ENCODE measurements around the gene SNX9.

DNA sequence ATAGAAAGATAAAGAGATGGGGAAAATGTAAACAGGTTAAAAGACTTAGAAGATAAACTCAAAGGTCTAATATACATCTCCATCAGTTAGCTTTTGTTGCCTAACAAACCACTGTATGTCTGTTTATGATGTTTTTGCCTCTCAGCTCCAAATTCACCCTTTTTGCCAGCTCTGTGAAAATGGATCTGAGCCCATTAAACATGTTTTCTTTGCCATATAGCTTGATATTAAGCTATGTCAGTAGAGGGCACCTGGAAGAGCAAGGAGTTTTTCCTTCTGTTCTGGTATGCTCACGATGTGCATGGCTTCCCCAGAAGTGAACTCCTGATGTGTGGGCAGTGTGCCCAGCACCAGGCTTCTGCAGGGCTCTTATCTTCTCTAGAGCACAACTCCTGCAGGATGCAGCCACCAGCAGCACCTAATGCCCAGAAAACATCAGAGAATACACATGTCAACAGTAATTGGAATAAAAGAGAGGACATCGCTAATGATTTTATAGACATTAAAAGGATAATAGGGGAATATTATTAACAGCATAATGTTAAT is 14.6 kb upstream of the SNX9 start:
- no peak for TF ChIP-seq POLR2AphosphoS5 (IDR thresholded peaks at IDR 0.05; ENCODE audit: low read length)
- TF ChIP-seq, protein P1, sequence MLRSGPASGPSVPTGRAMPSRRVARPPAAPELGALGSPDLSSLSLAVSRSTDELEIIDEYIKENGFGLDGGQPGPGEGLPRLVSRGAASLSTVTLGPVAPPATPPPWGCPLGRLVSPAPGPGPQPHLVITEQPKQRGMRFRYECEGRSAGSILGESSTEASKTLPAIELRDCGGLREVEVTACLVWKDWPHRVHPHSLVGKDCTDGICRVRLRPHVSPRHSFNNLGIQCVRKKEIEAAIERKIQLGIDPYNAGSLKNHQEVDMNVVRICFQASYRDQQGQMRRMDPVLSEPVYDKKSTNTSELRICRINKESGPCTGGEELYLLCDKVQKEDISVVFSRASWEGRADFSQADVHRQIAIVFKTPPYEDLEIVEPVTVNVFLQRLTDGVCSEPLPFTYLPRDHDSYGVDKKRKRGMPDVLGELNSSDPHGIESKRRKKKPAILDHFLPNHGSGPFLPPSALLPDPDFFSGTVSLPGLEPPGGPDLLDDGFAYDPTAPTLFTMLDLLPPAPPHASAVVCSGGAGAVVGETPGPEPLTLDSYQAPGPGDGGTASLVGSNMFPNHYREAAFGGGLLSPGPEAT (IDR thresholded peaks at IDR 0.05; ENCODE audit: low read depth), result no peak
- TF ChIP-seq EGR1 (IDR thresholded peaks at IDR 0.05; ENCODE audit: borderline replicate concordance in 1 of 2, low read depth in 2 of 2, low read length in 2 of 2), result no peak
- TF ChIP-seq, protein P2, sequence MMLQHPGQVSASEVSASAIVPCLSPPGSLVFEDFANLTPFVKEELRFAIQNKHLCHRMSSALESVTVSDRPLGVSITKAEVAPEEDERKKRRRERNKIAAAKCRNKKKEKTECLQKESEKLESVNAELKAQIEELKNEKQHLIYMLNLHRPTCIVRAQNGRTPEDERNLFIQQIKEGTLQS (IDR thresholded peaks at IDR 0.05; ENCODE audit: borderline replicate concordance, extremely low read depth, low read depth, low read length), result no peak
